HG02571 (cell line): ENCODE data around the gene SLC44A2.
A peak's percentile ranks its signal among the peaks of the same experiment; 100 is the strongest.

Experiments used
- ATAC-seq: cut with Tn5 transposase; IDR thresholded peaks from one replicate; pipeline ENCODE4 v1.9.1; 2021; ENCODE audit warnings: mild to moderate bottlenecking, moderate library complexity; ENCODE audit not compliant: unreplicated experiment

Gene SLC44A2

DNA sequence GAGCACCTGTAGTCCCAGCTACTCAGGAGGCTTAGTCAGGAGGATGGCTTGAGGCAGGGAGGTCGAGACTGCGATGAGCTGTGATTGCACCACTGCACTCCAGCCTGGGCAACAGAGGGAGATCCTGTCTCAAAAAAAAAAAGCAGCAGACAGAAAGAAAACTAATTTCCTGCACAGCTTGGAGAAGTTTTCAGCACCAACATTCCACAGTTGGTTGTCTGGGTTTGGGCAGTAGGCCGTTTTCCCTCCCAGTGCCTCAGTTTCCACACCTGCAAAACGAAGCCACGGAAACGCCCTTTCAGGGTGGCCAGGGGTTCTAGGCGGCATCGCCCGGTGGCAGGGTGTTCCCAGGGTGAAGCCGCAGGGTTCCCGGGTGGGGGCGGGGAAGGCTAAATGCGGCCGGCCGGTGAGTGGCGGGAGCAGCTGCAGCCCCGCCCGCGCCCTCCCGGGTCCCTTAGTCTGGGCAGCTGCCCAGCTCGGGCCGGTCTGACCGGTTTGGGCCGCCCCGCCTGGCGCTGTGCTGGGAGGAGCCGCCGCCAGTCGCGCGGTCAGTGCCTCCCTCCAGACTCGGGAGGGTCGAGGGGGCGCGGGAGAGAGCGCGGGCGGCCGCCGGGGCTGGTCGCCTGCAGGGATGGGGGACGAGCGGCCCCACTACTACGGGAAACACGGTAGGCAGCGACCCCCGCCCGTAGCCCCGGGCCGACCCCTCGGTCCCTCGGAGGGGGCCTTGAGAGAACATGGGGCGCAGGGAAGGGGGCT is at the start of gene SLC44A2:
SLC44A2 (plus strand) TSS at position 551 of the 759 bp plus-strand sequence; CDS start at position 632, 81 bp downstream.
- no peak for ATAC-seq

DNA sequence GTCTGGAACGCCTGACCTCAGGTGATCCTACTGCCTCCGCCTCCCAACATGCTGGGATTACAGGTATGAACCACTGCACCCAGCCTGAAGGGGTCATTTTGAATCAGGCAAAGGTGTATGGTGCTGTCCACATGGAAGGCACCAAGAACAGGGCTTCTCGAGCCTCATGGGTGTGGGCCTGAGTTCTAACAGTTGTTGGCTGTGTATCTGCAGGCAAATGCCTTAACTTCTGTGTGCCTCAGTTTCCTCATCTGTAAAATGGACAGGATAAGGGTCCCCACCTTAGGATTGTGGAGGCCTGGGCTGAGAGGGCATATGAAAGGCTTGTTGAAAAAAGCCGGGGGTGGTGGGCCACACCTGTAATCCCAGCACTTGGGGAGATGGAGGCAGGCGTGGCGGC is 47.4 kb upstream of the SLC44A2 start:
- no peak for ATAC-seq

DNA sequence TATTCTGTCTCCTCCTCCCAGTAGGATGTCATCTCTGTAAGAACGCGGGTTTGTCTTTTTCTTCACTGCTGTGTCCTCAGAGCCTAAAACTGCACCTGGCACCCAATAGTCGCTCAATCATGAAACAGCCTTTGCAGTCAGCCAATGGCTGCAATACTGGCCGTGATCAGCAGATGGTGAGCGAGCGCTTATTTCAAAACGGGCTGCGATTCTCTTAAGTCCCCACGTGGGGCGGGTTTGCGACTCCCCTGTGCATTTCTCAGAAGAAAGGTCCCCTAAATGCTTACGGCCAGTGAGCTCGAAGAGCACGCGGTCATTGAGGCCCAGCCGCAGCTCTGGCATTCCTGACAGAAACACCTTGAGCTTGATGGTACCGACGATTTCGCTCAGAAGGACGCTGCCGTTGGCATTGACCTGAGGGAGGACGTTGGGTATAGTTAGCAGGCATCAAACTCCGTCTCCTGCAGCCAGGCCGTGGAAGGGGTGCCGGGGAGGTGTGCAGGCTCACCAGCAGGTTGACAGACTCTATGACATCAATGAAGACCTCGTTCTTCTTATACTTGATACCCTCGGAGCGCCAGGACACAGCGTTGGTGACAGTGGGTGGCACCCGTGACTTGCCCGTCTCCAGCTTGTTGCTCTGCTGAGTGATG is 44.2 kb upstream of the SLC44A2 start:
- ATAC-seq, result no peak

DNA sequence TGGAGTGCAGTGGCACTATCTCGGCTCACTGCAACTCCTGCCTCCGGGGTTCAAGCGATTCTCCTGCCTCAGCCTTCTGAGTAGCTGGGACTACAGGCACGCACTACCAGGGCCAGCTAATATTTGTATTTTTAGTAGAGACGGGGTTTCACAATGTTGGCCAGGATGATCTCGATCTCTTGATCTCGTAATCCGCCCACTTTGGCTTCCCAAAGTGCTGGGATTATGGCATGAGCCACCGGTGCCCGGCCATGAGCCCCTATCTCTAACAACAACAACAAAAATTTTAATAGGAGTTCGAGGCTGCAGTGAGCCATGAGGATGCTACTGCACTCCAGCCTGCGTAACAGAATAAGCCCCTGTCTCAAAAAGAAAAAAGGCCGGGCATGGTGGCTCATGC is 43.3 kb upstream of the SLC44A2 start:
- no peak for ATAC-seq

DNA sequence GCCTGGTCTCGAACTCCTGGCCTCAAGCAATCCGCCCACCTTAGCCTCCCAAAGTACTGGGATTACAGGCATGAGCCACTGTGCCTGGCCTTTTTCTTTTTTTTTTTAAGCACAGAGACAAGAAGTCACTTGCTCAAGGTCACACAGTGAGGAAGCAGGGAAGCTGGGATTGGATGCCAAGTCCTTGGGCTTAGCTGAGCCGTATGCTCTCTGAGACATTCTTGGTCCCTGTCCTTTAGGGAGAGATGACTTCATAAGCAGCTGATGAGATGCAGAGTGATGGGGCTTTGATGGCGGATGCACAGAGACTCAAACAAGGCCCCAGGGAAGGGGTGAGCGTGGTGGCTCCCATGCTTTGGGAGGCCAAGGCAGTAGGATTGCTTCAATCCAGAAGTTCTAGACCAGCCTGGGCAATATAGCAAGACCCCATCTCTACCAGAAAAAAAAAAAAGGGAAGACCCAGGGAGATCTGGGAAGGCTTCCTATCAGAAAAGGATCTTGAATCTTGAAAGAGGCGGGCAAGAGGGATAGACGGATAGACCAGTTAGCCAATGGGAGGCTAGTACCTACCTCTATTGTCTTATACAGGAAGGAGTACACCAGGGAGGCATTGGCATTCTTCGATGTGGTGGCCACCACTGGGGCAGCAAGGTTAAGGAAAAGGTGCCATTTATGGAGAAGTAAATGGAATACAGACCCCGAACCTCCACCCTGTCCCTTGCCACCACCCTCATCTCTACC is 42.1 kb upstream of the SLC44A2 start:
- ATAC-seq, result no peak

DNA sequence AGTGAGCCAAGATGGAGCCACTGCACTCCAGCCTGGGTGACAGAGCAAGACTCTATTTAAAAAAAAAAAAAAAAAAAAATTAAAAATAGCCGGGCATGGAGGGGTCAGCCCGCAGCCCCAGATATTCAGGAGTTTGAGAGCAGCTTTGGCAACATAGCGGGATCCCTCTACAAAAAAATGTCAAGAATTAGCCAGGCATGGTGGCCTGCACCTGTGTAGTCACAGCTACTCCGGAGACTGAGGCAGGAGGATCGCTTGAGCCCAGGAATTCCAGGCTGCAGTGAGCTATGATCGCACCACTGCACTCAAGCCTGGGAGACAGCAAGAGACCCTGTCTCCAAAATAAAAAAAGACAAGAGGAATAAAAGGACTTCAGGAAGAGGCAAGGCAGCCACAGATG is 39.0 kb upstream of the SLC44A2 start:
- no peak for ATAC-seq

DNA sequence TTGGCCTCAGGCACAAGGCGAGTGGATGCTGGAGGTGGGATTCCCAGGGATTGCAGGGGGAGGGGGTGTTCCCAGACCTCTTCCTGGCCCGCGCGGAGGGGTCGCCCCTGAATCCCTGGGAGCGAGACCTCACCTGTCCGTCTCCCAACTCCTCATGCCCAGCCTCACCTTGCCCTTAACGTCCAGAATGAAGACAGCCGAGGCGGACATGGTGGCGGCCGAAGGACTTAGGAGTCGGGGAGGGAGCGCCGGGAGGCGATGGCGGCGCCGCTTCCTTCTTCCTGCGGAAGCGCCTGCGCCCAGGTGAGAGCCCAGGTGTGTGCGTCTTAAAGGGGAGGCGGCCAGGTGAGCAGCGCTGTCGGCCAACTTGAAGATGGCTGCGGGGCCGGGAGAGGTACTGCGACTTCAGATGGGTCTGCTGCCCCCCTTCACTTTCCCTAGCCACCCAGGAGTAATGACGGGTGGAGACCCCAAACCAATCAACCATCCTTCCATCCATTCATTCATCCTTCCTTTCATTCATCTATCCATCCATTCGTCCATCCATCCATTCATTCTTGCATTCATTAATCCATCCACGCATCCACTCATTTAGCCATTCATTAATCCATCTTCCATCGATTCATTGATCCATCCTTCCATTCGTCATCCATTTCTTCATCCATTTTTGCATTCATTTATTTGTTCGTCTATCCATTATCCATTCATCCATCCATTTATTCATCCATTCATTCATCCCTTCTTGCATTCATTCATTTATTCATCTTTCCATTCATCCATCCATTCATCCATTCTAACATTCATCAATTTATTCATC is 38.1 kb upstream of the SLC44A2 start, which contains the start of gene AP1M2:
AP1M2 (minus strand) TSS at position 291 of the 817 bp plus-strand sequence; CDS start at position 210, 81 bp downstream.
- ATAC-seq, result no peak

DNA sequence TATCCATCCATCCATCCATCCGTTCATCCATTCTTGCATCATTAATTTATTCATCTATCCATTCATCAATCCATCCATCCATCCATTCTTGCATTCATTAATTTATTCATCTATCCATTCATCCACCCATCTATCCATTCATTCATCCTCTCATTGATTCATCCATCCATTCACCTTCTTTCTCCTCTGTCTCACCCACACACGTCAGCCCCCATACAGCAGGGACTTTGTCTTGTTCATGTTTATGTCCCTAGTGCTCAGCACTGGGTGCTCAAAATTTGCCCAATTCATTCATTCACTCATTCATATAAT is 37.6 kb upstream of the SLC44A2 start:
- ATAC-seq, result no peak

DNA sequence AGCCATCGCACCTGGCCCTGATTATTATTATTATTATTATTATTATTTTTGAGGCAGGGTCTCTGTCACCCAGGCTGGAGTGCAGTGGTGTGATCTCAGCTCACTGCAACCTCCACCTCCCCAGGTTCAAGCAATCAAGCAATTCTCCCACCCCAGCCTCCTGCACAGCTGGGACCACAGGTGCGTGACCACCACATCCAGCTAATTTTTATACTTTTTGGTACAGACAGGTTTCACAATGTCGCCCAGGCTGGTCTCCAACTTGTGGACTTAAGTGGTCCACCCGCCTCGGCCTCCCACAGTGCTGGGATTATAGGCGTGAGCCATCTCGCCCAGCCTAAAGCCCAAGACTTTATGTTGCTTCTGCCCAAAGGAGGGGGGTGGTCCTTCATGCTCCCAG is 32.2 kb upstream of the SLC44A2 start:
- ATAC-seq, result no peak

DNA sequence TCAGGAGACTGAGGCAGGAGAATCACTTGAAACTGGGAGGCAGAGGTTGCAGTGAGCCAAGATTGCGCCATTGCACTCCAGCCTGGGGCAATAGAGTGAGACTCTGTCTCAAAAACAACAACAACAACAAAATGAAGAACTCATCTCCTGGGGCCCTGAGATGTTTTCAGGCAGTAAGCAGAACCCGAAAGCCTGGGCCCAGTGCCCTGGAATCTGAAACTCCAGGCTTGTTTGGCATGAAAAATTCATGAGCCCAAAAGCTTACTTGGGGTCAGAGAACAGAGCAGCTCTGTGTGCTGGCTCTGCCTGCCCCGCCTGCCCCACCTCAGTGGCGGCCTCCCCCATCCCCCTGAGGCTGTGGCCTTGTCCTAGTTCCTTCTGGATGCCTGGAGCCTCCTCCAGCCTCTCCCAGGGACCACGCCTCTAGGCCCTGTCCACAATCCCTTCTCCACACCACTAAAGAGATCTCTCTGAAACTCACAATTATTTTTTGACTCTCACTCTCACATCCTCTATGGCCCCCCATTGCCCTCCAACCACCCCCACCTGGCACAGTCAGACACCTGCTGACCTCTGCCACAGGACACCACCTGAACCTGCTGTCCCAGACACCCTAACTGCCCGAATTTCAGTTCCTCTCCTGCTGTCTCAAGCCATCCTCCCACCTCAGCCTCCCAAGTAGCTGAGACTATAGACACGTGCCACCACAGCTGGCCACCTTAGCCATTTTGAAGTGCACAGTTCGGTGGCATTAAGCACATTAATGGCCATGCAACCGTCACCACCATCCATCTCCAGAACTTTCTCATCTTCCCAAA is 31.3 kb upstream of the SLC44A2 start:
- ATAC-seq, result peak; percentile 50

DNA sequence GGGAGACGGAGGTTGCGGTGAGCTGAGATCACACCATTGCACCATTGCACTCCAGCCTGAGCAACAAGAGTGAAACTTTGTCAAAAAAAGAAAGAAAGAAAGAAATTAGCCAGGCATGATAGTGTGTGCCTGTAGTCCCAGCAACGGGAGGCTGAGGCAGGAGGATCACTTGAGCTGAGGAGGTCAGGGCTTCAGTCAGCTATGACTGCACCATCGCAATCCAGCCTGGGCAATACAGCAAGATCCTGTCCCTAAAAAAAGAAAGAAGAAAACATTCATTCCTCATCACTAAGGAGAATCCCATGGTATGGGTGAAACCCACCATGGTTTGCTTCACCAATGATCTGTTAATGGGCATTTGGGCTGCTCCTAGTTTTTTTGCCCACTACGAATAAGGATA is 25.2 kb upstream of the SLC44A2 start:
- ATAC-seq, result no peak

DNA sequence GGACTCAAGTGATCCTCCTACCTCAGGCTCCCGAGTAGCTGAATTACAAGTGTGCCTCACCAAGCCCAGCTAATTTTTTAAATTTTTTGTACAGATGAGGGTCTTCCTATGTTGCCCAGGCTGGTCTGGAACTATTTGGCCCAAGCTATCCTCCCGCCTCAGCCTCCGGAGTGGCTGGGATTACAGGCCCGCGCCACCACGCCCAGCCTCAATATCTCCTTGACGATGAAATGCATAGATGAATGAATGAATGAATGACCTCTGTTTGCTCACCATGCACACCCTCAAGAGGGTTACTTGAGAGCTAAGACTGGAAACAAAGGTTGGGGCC is 23.4 kb upstream of the SLC44A2 start:
- ATAC-seq, result no peak

DNA sequence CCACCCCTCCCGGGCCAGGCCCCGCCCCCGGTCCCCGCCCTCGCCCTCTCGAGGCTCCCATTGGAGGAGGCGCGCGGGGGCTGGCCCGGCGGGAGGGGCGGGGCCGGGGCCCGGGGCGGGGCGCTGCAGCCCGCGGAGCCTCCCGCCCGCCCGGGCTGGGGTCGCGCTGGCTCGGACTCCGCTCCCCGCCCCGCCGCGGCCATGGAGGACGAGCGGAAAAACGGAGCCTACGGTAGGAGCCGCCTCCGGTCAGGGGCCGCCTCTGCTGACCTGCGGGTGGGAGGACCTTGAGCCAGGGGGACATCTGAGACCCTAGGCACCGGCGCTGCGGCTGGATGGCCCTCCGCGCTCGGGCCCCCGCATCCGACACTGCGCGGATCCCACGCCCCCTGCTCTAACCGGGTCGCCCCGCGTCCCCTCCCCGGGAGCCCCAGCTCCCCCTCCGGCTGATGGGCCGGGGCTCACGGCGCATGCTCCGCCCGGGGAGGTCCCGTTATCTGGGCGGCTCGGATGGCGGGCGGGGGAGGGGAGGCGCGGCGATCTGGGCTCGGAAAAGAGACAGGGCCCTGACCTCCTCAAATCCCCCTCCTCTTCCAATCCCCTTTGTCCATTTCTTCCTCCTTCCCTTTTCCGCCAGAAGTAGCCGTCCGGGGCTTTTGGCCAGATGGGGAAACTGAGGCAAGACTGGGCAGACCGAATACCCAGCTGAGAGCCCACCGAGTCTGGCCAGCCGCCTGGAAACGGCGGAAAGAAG is 22.8 kb upstream of the SLC44A2 start:
- no peak for ATAC-seq

DNA sequence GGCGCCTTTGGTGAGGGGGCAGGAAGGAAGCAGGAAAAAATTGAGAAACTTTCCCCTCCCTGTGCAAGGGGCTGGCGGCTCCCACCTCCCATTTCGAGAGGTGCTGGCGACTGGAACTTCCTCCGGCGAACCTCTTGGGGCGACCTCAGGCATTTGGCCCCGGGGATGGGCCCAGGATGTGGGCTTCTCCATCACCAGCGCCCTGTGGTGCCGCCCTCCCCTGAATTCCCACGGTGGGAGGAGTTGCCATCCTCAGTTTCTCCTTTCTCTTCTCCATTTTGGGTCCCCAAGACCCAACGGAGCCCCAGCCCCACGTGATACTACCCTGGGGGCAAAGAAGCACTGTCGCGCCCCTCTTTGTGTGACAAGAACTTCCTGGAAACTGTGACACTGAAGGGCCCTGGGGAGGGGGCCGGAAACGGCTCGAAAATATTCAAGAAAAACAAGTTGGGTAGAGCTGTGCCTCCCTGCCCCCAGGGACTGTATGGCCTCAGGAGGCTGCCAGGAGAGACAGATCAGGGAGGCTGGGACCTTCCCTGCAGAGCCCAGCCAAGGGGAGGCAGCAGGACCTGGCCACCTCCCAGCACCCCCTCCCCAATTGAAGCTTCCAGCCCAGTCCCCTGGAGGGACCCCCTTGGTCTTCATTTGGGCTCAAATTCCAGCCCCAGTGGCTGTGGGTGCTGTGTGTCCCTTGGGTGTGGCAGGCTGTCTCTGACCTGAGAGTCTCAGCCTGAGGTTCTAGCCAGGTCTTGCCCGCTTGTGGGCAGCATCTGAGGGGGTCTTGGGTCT is 22.1 kb upstream of the SLC44A2 start:
- no peak for ATAC-seq

DNA sequence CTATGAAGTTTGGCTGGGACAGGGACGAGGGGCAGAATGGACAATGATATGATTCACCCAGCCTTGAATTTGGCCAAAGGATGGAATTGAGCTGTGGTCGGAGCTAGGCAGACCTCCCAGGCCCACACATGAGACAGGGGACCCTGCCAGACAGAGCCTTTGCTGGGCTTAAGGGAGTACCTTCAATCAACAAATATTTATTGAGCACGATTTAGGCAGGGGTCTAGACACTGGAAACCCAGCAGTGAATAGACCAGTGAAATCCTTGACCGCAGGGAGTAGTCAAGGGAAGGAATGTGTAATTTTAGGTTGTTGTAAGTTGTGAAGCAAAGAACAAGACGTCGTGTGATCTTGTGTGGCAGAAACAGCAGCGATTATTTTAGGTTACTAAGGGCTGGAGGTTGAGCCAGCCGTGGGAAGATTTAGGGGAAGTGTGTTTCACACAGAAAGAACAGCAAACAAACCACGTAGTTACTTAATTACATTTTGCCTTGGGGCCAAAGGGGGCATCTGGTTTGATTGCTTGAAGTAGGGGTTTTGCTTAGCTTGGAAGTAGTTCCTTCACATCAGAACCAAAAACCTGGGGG is 21.4 kb upstream of the SLC44A2 start:
- ATAC-seq, result no peak

DNA sequence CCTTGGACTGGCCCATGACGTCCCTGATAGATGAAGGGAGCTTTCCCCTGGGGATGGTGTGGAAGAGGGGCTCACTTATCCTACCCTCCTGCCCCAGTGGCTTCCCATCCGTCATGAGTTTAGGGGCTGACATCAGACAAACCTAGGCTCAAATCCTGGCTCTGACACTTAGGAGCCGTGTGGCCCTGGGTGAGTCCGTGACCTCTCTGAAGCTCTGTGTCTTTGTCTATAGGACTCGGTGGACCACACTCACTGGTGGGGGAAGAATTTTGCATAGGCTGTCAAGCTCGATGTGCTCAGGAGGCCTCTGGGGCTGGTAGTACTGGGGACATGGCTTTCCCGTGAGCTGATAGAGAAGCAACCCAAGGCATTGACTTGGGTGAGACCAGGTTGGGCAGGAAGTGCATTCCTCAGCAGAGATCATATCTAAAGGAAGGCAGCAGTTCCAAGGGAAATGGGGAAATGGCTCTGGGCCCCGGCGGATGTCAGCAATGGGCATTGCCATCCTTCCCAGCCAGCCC is 20.8 kb upstream of the SLC44A2 start:
- ATAC-seq, result peak; percentile 38

DNA sequence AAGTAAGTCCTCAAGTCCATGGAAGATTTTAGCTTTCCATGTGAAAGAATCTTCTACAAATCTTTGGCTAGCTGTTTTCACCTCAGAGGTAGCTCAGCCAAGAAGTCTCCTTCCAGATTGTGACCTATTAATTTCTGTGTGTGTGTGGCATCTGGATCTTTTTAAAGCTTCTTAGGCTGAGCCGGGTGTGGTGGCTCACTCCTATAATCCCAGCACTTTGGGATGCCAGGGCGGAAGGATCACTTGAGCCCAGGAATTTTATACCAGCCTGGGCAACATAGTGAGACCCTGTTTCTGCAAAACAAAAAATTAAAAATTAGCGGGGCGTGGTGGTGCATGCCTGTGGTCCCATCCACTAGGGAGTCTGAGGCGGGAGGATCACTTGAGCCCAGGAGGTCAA is 13.4 kb upstream of the SLC44A2 start:
- ATAC-seq, result no peak

DNA sequence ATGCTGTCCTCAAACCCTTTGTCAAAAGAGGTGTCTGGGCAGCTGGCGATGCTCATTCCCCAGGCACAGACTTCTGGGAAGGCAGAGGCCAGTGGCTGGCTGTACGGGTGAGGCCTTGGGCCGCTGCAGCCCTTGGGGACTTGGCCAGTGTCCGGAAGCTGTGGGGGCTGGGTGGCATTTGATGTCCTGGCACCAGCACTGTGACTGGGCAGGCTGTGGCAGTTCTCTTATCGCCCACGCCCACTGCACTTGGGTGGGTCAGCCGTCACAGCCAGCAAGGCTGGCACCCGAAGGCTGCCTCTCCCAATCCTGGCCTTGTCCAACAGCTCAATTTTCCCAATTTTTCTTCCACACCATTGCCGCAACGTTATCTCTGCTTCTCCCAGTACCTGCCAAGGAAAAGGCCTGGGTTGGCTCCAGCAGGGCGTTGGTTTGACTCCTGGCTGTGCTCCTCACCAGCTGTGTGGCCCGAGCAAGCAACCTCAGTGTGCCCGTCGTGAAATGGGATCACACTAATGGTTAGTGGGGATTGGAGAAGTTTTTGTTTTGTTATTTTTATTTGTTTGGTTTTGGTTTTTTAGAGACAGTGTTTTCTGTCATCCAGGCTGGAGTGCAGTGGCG is 12.7 kb upstream of the SLC44A2 start:
- no peak for ATAC-seq
